Astrocyte (in vitro differentiated cells and primary cell): ENCODE results near the gene LAMB4. TPM values are rescaled to one million over a fixed set of nuclear protein-coding genes. Genes with fewer than 3 reads are reported as not detected.

ENCODE experiments used
- DNase-seq: peaks from one replicate; pipeline ENCODE4 v3.0.0-alpha.2; 2010; ENCODE audit warnings: low read depth
- FAIRE-seq: peaks from 2 replicates; lab custom pipeline; 2011; peaks lifted over from hg19 to GRCh38; lab: Jason Lieb, UNC
- H2AFZ ChIP-seq: 2 replicates; pipeline ENCODE4 v1.6.0; 2012; ENCODE audit warnings: low read depth, low read length, inconsistent platforms
- H3K27ac ChIP-seq: 2 replicates; pipeline ENCODE4 v1.5.1; 2011; ENCODE audit warnings: low read depth, low read length, inconsistent platforms
- H3K27me3 ChIP-seq: 2 replicates; pipeline ENCODE4 v1.6.0; 2011; ENCODE audit warnings: low read length, inconsistent platforms; ENCODE audit not compliant: insufficient read depth
- H3K36me3 ChIP-seq: 2 replicates; pipeline ENCODE4 v1.5.1; 2011; ENCODE audit warnings: low read length, inconsistent platforms; ENCODE audit not compliant: insufficient read depth
- H3K4me1 ChIP-seq: 2 replicates; pipeline ENCODE4 v1.5.1; 2011; ENCODE audit warnings: low read length, inconsistent platforms; ENCODE audit not compliant: insufficient read depth
- H3K4me2 ChIP-seq: 2 replicates; pipeline ENCODE4 v1.6.0; 2012; ENCODE audit warnings: low read length, inconsistent platforms
- H3K4me3 ChIP-seq: 2 replicates; pipeline ENCODE4 v1.5.1; 2011; ENCODE audit warnings: low read depth, mild to moderate bottlenecking, low read length, inconsistent platforms; ENCODE audit not compliant: insufficient read depth
- H3K79me2 ChIP-seq: 2 replicates; pipeline ENCODE4 v1.6.0; 2012; ENCODE audit warnings: mild to moderate bottlenecking, low read length, inconsistent platforms; ENCODE audit not compliant: insufficient read depth
- H3K9ac ChIP-seq: 2 replicates; pipeline ENCODE4 v1.6.0; 2012; ENCODE audit warnings: mild to moderate bottlenecking, low read length, inconsistent platforms
- H3K9me3 ChIP-seq: 2 replicates; pipeline ENCODE4 v1.5.1; 2012; ENCODE audit warnings: low read depth, mild to moderate bottlenecking, low read length, inconsistent platforms; ENCODE audit not compliant: insufficient read depth
- H4K20me1 ChIP-seq: 2 replicates; pipeline ENCODE4 v1.6.0; 2012; ENCODE audit warnings: low read length, inconsistent platforms; ENCODE audit not compliant: insufficient read depth
- H3K27ac Mint-ChIP-seq: one replicate; pipeline ENCODE4 v1.8.0; 2021; ENCODE audit warnings: mild to moderate bottlenecking, mixed read lengths; ENCODE audit not compliant: unreplicated experiment
- H3K27me3 Mint-ChIP-seq: one replicate; pipeline ENCODE4 v1.8.0; 2021; ENCODE audit warnings: low read depth, mixed read lengths; ENCODE audit not compliant: unreplicated experiment
- H3K36me3 Mint-ChIP-seq: one replicate; pipeline ENCODE4 v1.8.0; 2021; ENCODE audit warnings: low read depth, mixed read lengths; ENCODE audit not compliant: unreplicated experiment
- H3K4me1 Mint-ChIP-seq: one replicate; pipeline ENCODE4 v1.8.0; 2021; ENCODE audit warnings: low read depth, mixed read lengths; ENCODE audit not compliant: unreplicated experiment
- H3K4me3 Mint-ChIP-seq: one replicate; pipeline ENCODE4 v1.8.0; 2021; ENCODE audit warnings: mild to moderate bottlenecking, moderate library complexity, mixed read lengths; ENCODE audit not compliant: unreplicated experiment
- H3K9me3 Mint-ChIP-seq: one replicate; pipeline ENCODE4 v1.8.0; 2021; ENCODE audit warnings: mild to moderate bottlenecking, mixed read lengths; ENCODE audit not compliant: unreplicated experiment
- EZH2 ChIP-seq: IDR thresholded peaks from 2 replicates; pipeline ENCODE4 v1.6.1; 2012; ENCODE audit warnings: mild to moderate bottlenecking, low read length, inconsistent platforms; ENCODE audit not compliant: insufficient read depth
- total RNA-seq: library from RNA; stranded (reverse); gene quantifications from 2 replicates; pipeline ENCODE4 v1.2.1, GENCODE V29; 2021
- TF ChIP-seq, protein P1 (sequence below): IDR thresholded peaks from 2 replicates; pipeline ENCODE4 v1.5.1; 2011; ENCODE audit warnings: low read depth, mild to moderate bottlenecking, inconsistent platforms, low read length, moderate library complexity; ENCODE audit not compliant: insufficient read depth

The LAMB4 gene
- total RNA-seq, 1 donor from 2014 or later = 0.16 TPM

DNA sequence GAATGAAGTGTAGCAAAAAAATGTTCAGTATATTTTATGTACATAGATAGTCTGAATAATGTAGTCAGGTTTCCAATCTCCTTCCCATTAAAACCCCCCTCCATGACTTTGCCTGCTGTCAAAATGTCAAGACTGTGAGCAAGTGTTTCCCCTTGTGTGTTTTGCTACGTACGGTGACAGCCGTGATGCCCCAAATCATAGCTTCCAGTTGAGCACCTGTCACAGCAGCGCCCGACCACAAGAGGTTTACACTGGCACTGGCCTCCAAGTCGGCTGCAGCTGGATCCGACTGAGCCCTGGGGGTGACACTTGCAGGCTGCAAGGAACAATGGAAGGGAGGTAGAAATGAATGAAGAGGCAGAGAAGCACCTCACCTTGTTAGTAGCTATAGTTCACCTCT lies 62.3 kb downstream of the LAMB4 start:
- peaks cover 5% of the 10 kb centered on the region for H3K4me1 Mint-ChIP-seq

DNA sequence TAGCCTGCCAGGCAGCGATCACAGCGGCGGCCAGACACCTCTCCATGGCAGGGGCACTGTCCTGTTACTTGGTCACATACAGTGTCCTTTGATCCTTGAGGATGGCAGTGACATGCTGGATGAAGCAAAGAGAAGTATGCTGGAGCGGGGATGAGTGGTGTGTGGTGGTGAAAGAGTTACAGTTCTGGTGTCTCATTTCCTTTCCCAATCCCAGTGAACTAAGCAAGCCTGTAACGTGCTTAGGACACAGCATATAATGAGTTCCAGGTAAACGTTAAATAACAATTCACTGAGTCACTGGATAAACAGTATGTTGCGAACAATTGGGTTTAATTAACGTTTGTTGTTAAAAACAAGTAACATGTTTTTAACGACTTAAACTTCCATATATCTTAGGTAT lies 63.7 kb downstream of the LAMB4 start:
- H3K27me3 Mint-ChIP-seq = peaks cover 5% of the 10 kb centered on the region
- FAIRE-seq (no peak), DNase-seq (no peak)
- Histone ChIP-seq H3K9ac (no peak overlapping the region), H3K79me2 (no peaks in the 10 kb centered on the region), H3K27ac (no peak overlapping the region), H3K4me2 (no peak overlapping the region), H3K9me3 (no peaks in the 10 kb centered on the region), H3K36me3 (no peaks in the 10 kb centered on the region), H4K20me1 (no peaks in the 10 kb centered on the region), H3K4me3 (no peak overlapping the region), H3K4me1 (peaks cover 4% of the 10 kb centered on the region), H2AFZ (no peak overlapping the region), H3K27me3 (no peaks in the 10 kb centered on the region)
- peaks cover 2% of the 10 kb centered on the region for H3K9me3 Mint-ChIP-seq
- H3K4me1 Mint-ChIP-seq = peaks cover 5% of the 10 kb centered on the region
- TF ChIP-seq EZH2 = no peak
- TF ChIP-seq, protein P1, sequence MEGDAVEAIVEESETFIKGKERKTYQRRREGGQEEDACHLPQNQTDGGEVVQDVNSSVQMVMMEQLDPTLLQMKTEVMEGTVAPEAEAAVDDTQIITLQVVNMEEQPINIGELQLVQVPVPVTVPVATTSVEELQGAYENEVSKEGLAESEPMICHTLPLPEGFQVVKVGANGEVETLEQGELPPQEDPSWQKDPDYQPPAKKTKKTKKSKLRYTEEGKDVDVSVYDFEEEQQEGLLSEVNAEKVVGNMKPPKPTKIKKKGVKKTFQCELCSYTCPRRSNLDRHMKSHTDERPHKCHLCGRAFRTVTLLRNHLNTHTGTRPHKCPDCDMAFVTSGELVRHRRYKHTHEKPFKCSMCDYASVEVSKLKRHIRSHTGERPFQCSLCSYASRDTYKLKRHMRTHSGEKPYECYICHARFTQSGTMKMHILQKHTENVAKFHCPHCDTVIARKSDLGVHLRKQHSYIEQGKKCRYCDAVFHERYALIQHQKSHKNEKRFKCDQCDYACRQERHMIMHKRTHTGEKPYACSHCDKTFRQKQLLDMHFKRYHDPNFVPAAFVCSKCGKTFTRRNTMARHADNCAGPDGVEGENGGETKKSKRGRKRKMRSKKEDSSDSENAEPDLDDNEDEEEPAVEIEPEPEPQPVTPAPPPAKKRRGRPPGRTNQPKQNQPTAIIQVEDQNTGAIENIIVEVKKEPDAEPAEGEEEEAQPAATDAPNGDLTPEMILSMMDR = no peak
- no peak overlapping the region for H3K4me3 Mint-ChIP-seq
- H3K36me3 Mint-ChIP-seq = no peaks in the 10 kb centered on the region
- H3K27ac Mint-ChIP-seq = no peak overlapping the region

More for the DNA sequence above, 62.3 kb downstream of the LAMB4 start:
- Histone ChIP-seq H3K4me3 (no peak overlapping the region), H3K9me3 (no peaks in the 10 kb centered on the region), H3K27ac (no peak overlapping the region), H2AFZ (no peak overlapping the region), H4K20me1 (no peaks in the 10 kb centered on the region), H3K27me3 (no peaks in the 10 kb centered on the region), H3K36me3 (no peaks in the 10 kb centered on the region), H3K4me2 (no peak overlapping the region), H3K9ac (no peak overlapping the region), H3K79me2 (no peaks in the 10 kb centered on the region), H3K4me1 (peaks cover 4% of the 10 kb centered on the region)
- TF ChIP-seq EZH2 = no peak
- TF ChIP-seq, protein P1 = no peak
- H3K36me3 Mint-ChIP-seq = no peaks in the 10 kb centered on the region
- no peak overlapping the region for H3K27ac Mint-ChIP-seq
- no peak overlapping the region for H3K4me3 Mint-ChIP-seq
- DNase-seq (no peak), FAIRE-seq (no peak)
- peaks cover 5% of the 10 kb centered on the region for H3K27me3 Mint-ChIP-seq
- H3K9me3 Mint-ChIP-seq = peaks cover 2% of the 10 kb centered on the region

DNA sequence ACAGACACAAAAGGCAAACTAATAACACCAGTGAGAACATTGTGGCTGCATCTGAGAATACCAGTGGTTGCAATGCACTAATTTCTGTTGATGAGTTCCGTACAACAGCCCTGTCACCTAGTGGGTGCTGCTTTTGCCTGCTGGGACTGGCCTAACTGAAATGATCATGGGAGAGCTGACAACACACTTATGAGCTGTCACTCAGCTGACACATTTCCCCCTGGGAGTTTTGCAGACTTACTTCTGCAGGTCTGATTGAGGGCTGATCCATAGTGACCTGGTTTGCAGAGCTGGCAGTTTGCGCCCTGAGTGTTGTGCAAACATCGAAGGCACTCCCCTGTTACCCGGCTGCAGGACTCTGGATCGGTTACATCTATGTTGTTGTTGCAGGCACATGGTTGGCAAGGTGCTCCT lies 66.6 kb downstream of the LAMB4 start:
- TF ChIP-seq, protein P1 = no peak
- TF ChIP-seq EZH2 = no peak
- no peaks in the 10 kb centered on the region for H3K27me3 Mint-ChIP-seq
- FAIRE-seq = no peak
- no peak overlapping the region for H3K4me3 Mint-ChIP-seq
- Histone ChIP-seq H3K9ac (no peak overlapping the region), H3K4me3 (no peak overlapping the region), H3K27ac (no peak overlapping the region), H3K4me1 (peaks cover 4% of the 10 kb centered on the region), H3K36me3 (no peaks in the 10 kb centered on the region), H3K9me3 (no peaks in the 10 kb centered on the region), H2AFZ (no peak overlapping the region), H3K79me2 (no peaks in the 10 kb centered on the region), H4K20me1 (no peaks in the 10 kb centered on the region), H3K4me2 (no peak overlapping the region), H3K27me3 (no peaks in the 10 kb centered on the region)
- H3K36me3 Mint-ChIP-seq = no peaks in the 10 kb centered on the region
- no peaks in the 10 kb centered on the region for H3K9me3 Mint-ChIP-seq
- peaks cover 5% of the 10 kb centered on the region for H3K4me1 Mint-ChIP-seq
- no peak for DNase-seq
- H3K27ac Mint-ChIP-seq = no peak overlapping the region
